Cortex of kidney (tissue), 1 donor: ENCODE measurements around the gene PIP5K1B.
"Not testable (repeated sequence)": the region's sequence is repeated elsewhere in the genome, so short reads cannot be mapped to it uniquely, and the experiment has no call there.

Experiments
- DNase-seq: peaks from one replicate; lab custom pipeline; 2025; lab: John Stamatoyannopoulos, UW

Gene PIP5K1B, protein sequence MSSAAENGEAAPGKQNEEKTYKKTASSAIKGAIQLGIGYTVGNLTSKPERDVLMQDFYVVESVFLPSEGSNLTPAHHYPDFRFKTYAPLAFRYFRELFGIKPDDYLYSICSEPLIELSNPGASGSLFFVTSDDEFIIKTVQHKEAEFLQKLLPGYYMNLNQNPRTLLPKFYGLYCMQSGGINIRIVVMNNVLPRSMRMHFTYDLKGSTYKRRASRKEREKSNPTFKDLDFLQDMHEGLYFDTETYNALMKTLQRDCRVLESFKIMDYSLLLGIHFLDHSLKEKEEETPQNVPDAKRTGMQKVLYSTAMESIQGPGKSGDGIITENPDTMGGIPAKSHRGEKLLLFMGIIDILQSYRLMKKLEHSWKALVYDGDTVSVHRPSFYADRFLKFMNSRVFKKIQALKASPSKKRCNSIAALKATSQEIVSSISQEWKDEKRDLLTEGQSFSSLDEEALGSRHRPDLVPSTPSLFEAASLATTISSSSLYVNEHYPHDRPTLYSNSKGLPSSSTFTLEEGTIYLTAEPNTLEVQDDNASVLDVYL

GRCh38 chr9:68704814-68705530 lies at the start of gene PIP5K1B:
TSS of gene PIP5K1B (plus strand) at chr9:68705240. CDS start at chr9:68822615, 117,375 bp downstream.
- no peak for DNase-seq

DNA sequence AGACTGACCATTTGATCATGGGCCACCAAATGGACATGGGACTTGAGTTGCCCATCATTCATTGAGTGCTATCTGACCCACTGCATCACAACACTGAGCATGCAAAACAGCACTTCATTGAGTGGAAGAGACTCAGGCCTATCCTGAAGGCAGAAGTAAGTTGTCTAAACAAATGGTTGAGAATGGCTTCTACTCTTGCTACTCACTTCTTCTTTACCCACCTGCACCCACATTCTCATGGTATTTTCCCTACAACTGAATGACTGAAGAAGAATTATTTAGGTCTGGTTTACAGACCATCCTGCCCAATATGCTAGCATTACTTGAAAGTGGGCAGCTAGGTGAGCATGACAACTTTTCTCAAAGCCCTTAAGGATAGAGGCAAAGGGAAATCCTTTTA lies 41.0 kb upstream of the PIP5K1B start:
- DNase-seq: no peak

DNA sequence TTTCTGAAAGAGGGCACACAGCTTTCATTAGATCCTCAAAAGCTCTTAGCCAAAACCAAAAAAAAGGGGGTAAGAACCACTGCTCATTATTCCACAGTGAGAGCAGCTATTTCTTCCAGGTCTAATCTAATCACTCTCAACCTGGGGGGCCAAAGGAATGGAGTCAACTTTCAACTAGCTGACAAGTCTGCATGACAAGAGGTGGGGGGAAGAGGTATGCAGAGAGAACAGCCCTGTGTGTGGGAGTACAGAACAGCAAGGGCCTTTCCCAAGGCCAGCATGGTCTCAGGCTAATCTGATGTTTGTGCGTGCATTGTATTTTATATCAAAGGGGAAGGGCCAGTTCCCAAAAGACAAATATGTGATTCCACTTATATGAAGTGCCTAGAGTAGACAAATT lies 36.9 kb upstream of the PIP5K1B start:
- no peak for DNase-seq

DNA sequence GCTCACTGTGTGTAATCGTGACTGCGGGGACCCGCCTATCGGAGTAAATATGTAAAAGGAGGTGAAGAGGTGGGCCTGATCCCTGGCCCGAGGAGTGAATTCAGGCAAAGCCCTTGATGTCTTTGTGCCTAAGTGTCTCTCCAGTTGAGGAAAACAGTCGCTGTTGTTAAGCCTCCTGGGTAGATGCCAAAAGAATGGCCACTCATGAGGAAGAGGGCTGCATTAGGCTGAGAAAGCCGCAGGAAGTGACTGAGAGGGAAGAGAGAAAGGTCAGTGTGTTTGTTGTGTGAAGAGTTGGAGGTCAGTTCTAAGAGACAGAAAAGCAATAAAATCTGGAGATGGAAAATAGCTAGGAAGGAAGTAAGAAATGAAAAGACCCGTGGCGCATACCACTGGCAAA lies 35.8 kb upstream of the PIP5K1B start:
- DNase-seq: no peak

GRCh38 chr9:68672215-68672614 lies 32.8 kb upstream of the PIP5K1B start:
- DNase-seq: no peak

GRCh38 chr9:68672625-68673024 lies 32.4 kb upstream of the PIP5K1B start:
- DNase-seq: no peak

GRCh38 chr9:68678430-68678829 lies 26.6 kb upstream of the PIP5K1B start:
- DNase-seq: no peak

DNA sequence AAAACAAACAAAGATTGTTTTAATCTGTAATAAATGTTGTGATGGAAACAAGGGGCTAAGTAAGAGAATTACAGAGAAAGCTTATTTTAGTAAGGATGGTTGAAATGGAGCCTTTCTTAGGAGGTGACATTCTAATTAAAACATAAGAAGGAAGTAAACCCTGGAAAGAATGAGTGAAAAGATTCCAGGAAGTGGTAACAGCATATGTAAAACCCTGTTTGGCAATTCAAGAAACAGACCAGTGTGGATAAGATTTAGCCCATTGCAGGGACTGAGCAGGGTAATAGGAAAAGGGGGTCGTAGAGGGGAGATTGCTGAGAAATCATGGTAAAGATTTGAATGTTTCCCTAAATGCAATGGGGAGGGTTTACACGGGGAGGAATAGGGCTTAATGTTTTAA lies 21.6 kb upstream of the PIP5K1B start:
- no peak for DNase-seq

GRCh38 chr9:68685213-68685612 lies 19.8 kb upstream of the PIP5K1B start:
- no peak for DNase-seq

DNA sequence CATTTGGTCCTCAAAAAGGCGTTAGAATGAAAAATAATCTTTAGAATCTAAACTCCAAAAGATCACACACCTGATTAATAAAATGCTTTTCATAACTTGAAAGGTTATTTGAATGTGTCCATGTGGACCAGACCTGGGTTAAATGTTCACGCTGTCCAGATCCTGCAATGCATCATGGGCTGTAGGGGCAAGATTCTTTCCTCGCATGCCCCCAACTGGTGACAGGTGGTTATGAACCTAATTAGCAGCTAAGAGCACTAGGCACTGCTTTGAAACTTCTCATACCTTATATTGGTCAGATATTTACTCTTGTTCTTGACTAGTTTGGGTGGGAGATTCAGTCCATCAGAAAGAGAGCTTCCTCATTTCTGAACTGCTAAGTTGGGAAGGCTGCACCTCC lies 19.3 kb upstream of the PIP5K1B start:
- DNase-seq: no peak

DNA sequence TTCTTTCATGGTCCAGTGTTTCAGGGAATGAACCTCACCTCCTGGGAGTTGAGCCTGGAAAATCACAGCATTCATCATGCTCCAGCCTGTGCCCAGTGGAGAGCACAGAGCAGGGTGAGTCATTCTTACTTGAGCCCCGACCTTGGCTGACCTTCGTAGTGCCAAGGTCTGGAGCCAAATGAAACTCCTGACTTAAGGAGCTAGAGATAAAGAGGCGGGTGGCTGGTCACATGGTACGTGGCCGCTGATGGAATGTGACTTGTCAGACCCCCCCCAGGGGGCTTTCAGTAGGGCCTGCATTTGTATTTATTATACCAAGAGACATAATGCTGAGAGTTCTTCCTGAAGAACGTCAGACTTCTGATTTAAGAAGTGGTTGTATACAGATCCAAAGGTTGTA lies 15.0 kb upstream of the PIP5K1B start:
- no peak for DNase-seq

DNA sequence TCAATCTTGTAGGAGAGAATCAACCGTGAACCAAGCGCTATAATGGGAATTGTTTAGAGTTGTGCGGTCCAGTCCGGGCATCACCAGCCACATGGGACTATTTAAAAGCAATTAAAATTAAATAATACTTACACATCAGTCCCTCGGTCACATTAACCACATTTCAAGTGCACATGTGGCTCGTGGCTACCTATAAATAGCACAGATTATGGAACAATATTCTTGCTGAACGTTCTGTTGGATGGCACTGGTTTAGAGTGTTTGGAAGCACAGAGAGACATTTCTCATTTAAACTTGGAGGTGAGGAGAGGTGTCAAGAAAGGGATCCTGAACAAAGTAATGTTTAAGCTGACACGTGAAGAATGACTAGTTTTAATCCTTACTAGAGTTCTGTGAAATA lies 12.5 kb upstream of the PIP5K1B start:
- no peak for DNase-seq

DNA sequence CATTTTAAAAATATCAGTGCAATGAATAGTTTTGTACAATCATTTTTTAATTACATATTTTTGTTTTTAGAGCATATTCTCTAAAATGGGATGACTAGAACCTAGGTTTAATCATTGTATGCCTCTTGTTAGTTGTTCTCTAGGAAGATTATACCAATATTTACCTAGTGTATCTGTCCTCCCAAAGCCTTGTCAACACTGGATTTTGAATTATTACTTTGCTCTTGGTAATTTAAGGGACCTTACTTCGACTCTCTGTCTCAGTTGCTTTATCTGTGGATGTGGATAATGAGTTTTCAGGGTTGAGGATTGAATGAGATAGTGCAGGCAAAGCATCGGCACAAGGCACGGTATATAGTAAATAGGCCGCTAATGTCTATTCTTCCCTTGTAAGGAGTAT lies 10.9 kb upstream of the PIP5K1B start:
- DNase-seq: no peak

- DNase-seq: no peak
Observed at GRCh38 chr9:68697851-68698250, 7.2 kb upstream of the PIP5K1B start.

DNA sequence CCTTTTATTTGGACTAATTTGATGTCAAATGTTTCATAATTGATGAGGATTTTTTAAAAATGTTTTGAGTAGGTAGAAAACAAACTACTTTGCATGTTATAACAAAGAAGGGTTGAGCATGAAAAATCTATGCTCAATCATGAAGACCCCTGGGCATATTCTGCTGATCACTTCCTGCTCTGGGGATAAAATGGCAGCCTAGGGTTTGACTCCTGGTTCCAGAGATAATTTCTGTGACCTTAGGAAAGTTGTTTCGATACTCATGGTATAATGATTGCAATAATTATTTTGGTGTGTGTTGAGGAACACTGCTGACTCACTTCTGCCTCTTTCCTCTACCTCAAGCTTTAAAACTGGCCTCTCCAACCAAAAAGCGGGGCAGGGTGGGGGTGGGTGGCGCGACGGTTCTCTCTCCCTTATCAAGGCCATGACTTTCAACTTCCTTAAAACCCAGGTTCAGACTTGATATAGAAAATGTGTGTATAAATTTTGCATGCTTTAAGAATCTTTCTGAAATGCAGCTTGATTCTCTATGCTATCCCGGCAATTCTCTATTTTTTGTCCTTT lies 6.0 kb upstream of the PIP5K1B start:
- no peak for DNase-seq

- DNase-seq: not testable (repeated sequence)
Observed at GRCh38 chr9:68699625-68700024, 5.4 kb upstream of the PIP5K1B start.

DNA sequence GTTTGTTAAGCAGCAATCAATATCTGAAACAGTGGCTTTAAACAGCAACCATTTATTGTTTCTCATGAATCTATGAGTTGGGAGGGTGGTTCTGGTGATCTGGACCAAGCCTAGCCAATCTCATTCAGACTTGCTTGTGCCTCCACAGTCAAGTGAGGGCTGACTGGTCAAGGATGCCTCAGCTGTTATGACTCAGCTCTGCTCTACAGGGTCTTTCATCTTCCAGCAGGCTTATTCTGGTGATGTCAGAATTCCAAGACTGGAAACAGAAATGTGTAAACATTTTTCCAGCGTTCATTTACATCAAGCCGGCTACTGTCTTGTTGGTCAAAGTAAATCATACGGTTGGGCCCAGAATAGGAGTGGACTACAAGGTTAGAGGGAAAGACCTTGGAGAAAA lies 2.5 kb upstream of the PIP5K1B start:
- DNase-seq: no peak

DNA sequence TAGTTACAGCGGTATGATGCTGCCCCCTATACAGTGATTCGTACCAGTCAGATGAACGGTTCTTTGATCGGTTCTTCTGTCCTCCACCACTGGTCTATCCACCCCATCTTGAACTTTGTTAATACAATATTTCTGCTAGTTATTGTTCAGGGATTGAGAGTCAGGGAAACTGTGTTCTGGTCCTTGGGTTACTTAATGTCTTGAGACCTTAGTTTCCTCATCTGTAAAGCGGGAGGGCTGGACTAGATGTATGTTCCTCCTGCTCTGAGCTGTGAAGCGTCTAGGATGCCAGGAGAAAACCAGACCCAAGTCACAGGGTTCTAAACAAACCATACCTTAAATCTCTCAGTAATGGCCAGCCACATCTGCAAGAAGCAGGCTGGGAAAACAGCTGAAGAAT lies 1.4 kb upstream of the PIP5K1B start:
- DNase-seq: no peak

GRCh38 chr9:68704498-68704813 lies 584 bp upstream of the PIP5K1B start:
- no peak for DNase-seq

- DNase-seq: no peak
Observed at GRCh38 chr9:68705531-68706362, 707 bp downstream of the PIP5K1B start.

DNA sequence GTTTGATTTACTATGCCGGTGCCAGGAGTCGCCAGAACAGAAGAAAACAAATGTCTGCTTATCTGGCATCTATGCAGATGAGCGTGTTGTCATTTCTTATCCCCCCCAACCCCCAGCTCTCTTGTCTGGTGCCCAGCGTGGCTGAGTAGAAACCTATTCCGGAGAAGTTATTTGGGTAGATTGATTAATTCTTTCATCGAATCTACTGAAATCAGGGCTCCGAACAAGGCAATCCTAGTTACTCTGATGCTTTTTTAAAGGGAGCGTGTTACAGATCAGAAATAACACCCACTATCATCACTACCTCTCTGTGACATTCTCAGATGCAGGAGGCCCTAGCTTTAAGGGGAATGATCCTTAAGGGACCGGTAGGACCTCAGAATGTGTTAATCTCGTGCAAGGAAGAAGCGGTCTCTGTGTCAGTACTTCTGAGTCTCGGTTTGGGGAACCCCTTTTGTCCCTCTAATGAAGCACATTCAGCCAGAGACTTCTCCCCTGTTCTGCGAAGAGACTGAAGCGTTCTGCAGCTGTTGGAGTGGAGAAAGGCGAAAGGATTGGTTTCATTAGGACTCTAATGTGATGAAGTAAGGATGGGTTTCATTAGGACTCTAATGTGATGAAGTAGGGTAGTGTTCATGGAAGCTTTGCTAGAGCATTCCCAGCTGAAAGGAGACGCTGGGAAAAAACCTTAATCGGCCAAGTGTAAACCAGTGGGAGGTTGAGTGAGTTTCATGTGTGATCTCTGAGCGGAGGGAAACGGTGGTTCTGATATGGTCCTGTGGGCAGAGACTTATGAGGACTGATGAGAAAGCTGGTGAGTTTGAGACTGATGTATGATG lies 1.5 kb downstream of the PIP5K1B start:
- DNase-seq: no peak
